ENCODE data around the gene RAPH1.

Gene RAPH1

GRCh38 chr2:203360833-203361430, 174.2 kb downstream of the RAPH1 start:
- DNase-seq (ENCODE audit: low read depth in 2 of 2) = no peak

GRCh38 chr2:203359450-203359849, 175.7 kb downstream of the RAPH1 start:
- DNase-seq (ENCODE audit: low read depth in 2 of 2) = no peak

GRCh38 chr2:203354966-203355365, 180.1 kb downstream of the RAPH1 start:
- DNase-seq (ENCODE audit: low read depth in 2 of 2) = no peak

- no peak for DNase-seq (ENCODE audit: low read depth in 2 of 2)
Measured at GRCh38 chr2:203352604-203353255, 182.4 kb downstream of the RAPH1 start.

GRCh38 chr2:203347375-203347774, 187.7 kb downstream of the RAPH1 start:
- no peak for DNase-seq (ENCODE audit: low read depth in 2 of 2)

GRCh38 chr2:203346612-203347011, 188.5 kb downstream of the RAPH1 start:
- DNase-seq (ENCODE audit: low read depth in 2 of 2) = no peak

GRCh38 chr2:203344667-203345066, 190.4 kb downstream of the RAPH1 start:
- no peak for DNase-seq (ENCODE audit: low read depth in 2 of 2)
